Renal cortex interstitium (tissue), 11 donors: Measurements from ENCODE around the gene RETREG1. TPM values are rescaled to one million over a fixed set of nuclear protein-coding genes. Genes with fewer than 3 reads are reported as not detected.
"Not testable (repeated sequence)": the region's sequence is repeated elsewhere in the genome, so short reads cannot be mapped to it uniquely, and the experiment has no call there.

Experiments
- DNase-seq, 11 donors: peaks; one replicate each; pipeline ENCODE4 v3.0.0-alpha.2; 2013; ENCODE audit warnings: low read depth in 9 of 11, low spot score in 4 of 11; ENCODE audit errors: extremely low read depth in 1 of 11
- polyA plus RNA-seq, 3 donors: library from polyadenylated mRNA; unstranded; fragments of 120-200 nt; gene quantifications; one replicate each; pipeline ENCODE4 v1.2.1, GENCODE V29; 2013; ENCODE audit not compliant: insufficient read length in 3 of 3

RETREG1 gene
- polyA plus RNA-seq, 3 donors = 33.4 to 50.5 (median 39.0) TPM

DNA sequence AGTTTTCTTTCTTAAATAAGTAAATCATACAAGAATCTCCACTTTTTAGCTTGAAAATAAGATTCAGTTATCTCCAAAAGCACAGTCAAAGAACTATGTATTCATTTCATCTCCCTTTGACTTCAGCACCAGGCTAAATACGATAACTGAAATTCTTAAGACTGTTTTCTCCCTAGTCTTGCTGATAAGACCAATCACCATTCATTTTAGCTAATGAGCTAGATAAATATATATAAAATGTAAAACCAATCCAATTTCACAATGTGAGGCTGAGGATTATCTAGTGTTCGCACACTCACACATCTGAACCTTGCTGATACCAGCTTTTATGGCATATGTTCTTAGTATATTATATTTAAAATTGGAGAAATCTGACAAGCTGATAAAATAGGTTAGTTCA is 133.9 kb downstream of the RETREG1 start:
- no peak for DNase-seq

DNA sequence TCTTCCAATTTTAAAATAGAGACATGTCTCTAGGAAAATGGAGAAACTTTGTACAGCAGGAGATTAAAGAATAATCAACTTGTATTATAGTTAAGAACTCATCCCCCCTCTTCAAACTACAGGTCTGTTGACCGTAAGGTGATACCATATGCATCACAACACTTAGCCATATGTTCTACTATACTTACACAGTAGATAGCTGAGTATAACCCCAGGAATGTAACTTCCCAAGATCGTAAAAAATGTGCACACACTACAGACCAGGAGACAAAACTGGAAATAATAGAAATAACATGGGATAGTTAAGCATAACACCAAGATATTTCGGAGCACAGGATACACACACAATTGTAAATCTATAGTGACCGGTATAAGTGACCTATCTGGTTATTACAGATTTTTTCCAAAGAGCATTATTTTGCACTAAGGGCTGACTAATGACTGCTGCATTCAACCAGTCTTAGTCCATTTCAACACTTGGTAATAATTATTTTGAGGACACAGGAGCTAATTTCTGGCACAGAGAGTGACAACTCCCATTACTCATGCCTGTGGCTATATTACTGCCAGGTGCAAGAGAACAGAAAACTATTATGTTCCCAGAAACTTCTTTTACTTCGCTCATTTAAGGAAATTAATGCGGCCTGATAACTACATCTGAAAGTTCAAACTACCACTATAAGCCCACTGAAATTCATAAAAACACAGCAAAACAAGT is 135.8 kb downstream of the RETREG1 start:
- no peak for DNase-seq

DNA sequence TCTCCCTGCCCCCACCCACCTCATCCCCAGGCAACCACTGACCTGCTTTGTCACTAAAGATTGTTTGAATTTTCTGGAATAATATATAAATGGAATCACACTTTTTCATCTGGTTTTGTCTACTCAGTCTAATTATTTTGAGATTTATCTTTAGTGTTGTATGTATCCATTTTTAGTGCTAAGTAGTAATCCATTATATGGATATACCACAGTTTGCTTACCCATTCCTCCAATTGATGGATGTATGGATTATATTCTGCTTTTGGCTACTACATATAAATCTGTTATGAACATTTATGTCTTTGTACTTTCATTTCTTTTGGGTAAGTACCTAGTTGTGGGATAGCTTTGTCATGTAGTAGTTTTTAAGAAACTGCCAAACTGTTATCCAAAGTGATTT is 136.7 kb downstream of the RETREG1 start:
- no peak for DNase-seq

DNA sequence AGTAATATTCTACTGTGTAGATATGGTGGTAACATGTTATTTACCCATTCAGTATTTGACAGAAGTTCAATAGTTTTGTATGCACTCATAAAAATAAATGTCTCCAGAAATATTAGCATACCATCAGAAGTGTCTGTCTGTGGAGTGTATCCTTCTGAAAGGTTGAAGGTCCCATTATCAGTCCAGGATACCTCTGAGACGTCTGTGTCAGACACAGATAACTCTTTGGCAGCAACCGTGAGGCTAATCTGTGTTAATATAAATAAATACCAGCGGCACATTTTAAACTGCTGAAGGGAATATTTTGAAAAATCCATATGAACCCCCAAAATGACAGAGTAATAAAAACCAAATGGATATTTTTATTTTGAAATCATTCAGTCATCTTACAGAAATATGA is 139.3 kb downstream of the RETREG1 start:
- no peak for DNase-seq

DNA sequence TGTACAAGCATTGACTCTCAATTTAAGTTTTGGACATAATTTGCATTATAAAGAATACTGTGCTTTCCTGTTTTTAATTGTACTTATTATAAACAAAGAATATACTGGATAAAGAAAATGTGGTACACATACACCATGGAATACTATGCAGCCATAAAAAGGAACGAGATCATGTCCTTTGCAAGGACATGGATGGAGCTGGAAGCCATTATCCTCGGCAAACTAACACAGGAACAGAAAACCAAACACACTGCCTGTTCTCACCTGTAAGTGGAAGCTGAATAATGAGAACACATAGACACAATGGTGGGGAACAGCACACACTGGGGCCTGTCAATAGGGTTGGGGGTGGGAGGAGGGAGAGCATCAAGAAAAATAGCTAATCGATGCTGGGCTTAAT is 140.4 kb downstream of the RETREG1 start:
- not testable (repeated sequence) for DNase-seq

DNA sequence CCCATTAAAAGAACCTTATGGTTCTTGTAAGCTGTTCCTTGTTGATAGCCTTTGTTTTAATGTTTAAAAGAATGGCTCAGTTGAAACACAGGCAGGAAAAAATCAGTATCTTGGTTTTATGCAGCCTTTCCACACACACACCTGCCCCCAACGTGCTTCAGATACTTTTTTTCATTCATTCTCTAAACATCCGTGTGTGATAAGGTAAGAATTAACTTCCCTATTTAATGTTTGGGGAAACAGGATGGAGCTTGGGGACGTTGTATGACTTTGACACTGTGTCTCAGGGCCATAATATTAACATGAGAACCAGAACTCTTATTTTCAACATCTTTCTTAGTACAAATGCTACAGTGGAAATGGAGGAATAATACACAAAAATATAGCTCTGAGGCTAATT is 145.4 kb downstream of the RETREG1 start:
- DNase-seq = no peak

DNA sequence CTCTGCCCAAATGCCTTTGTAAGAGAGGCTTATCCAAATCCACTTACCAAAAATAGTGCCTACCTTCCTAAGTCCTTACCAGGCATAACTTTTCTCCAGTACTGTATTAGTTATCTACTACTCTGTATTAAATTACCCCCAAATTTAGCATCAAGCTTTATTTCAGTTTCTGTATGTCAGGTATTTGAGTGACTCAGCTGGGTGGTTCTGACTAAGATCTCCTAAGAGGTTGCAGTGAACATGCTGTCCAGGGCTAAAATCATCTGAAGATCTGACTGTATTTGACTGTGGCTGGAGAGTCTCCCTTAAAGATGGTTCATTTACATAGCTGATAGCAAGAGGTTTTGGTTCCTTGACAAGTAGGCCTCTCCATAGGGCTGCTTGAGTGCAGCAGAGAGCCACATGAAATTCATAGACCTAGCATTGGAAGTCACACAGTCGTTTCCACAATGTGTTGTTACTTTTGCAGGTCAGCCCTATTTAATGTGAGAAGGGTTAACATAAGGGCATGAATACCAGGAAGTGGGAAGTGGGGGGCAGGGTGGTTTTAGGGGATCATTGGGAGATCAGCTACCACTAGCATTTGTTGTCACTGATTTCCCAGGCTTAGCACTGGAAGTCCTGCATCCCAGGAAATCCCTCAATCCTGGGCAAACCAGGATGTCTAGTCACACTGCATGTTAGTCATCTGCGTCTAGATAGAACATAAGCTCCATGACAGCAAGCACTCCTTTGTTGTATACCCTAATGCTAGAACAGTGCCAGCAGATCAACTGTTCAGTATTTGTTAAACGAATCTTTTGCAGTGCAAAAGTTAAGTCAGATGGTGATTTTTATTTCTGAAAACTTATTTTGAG is 149.2 kb downstream of the RETREG1 start:
- DNase-seq = no peak

DNA sequence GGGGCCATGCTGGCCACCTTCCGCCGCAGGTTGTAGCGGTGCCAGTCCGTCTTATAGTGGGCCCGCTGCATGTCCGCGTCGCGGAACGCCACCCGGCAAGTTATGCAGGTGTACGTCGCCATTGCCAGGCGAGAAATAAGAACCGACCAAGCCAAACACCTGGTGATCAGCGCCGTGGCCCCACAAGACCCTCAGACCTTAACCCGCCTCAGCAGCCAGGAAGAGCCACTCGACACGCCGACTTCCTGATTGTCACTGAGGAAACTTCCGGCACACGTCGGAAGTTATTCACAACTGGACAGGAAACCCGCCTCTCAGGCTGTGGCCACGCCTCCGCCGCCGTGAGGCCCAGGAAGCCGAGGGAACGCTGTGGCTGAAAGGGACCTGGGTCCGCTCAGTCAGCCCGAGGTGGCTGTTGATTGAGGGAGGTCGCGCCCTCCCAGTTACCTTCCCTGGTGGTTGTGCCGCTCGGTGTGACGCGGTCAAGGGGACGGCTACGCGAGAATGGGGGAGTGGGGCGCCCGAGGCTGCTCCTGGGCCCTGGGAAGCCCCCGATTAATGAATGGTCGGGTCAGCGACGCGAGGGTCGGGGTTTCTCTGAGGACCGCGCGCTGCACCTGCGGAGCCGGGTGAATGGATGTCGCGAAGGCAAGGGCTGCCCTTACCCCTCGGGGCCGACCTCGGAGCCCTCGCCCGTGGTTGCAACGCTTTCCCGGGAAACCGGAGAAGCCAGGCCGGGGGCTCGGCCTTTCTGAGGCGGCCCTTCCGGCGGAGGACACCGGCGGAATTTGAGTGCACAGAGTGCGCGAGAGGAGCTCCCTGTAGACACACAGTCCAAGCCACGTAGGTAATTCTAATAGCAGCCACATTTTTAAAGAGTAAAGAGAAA is 151.0 kb downstream of the RETREG1 start, which contains the start of gene ZNF622:
Gene ZNF622 (minus strand): TSS at position 257 of the 889 bp plus-strand sequence. CDS start 135 bp downstream, at position 122.
- peak; percentile 75 to 93 (median 85) for DNase-seq

DNA sequence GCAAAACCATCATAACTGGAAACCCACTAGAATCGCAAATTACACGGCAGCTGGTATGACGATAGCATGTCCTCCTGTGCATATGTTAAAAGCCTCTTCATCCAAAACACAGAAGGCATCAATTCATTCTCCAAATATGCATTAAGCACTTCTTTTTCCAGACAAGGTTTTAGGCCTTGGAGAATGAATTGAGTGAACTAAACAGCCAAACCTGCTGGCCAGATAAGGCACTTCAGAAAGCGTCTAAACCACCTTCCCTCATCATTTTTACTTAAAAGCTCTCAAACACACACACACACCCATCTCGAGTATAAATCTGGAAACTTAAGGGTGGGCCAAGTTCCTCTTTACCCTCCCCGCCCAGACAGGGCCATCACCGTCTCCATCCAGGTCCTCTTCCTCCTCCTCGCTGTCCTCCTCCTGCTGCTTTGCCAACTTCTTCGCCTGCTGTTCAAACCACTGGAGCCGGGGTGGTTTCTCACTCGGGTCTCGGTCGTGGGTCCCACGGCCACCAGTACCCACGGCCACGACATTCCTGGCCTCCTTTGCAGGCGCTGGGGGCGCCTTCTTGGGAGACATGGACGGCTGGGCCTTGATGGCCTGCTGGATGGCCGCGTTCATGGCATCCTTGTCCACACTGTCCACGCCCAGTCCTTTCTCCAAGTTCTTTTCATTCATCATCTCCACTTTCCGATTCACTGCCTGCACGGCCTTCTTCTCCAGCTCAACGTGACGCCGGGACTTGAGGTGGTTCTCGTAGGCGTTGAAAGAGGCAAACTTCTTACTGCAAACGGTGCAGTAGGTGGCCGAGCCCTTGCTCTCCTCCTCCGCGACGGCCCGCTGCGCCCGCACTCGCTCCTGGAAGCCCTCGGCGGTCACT is 151.9 kb downstream of the RETREG1 start:
- DNase-seq = no peak

DNA sequence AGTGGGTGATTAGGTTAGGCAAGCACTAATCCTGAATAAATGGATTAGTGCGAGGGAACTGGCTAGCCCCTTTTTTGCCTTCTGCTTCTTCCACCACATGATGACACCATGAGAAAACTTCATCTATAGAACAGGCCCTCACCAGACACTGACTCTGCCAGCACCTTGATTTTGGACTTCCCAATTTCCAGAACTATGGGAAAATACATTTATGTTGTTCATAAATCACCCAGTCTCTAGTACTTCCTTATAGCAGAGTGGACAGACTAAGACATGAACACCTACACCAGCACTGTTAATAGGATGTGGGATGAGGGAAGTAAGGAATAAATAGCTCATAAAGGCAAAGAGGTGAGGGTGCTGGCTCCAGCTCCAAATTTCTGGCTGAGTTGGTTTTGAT is 152.6 kb downstream of the RETREG1 start:
- no peak for DNase-seq

DNA sequence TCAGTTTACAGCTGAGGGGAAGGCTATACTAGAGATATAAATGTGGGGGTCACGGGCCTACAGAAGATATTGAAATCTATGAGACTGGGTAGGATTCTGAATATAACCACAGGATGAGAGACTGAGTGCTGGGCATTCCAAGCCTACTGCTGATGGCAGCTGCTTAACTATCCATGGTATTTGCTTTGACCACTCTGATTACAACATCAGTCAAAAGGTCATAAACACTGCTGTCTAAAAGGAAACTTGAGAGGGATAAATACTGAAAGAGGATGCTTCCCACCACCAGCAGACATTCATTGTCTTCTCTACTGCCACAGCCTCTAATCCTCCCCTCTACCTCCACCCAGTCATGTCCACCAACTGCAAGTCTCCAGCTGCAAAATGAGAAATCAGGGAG is 155.0 kb downstream of the RETREG1 start:
- DNase-seq = peak in 8 of 11 donors; percentile 9 to 52 (median 31)

DNA sequence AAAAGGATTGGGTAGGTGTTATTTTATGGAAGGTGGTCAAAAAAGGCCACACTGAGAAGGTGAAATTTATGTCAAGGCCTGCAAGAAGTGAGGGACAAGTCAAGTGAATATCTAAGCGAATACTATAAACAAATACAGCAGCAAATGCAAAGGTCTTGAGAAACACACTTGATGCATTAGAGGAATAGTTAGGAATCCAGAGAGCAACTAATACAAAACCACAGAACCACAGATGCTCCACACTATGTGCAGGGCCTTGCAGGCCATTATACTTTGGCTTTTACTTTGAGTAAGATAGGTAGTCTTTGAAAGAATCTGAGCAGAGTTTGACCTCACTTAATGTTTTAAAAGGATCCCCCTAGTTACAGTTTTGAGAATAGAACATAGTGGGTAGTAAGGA is 155.8 kb downstream of the RETREG1 start:
- DNase-seq = no peak

DNA sequence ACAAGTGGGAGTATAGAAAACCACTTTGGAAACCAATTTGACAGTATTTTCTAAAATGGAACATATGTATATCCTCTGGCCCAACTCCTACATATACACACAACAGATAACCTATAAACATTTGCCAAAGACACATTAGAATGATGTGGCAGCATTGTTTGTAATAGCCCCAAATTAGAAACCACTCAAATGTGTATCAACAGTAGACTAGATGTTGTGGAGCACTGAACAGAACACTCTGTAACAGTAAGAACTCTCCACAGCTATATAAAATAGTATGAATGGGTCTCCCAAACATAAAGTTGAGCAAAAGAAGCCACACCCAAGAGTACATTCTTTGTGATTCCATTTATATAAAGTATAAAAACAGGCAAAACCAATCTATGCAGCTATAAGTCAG is 157.3 kb downstream of the RETREG1 start:
- DNase-seq = no peak

DNA sequence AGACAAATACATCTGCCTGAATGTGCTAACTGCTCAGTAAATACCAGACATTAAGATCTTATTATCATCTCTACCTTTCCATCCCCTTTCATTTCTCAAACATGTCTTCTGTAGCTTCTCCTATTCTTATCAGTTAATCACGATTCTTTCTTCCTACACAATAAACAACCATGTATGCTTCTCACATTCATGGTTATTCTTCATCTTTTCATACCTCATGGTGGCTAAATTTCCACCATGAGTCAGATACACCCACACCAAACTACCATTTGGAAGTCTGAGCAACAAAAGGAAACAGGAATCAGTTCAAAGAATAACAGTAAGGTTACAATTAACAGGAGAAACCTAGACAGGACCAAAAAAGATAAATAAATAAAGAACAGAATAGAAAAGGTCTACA is 158.9 kb downstream of the RETREG1 start:
- DNase-seq = no peak

DNA sequence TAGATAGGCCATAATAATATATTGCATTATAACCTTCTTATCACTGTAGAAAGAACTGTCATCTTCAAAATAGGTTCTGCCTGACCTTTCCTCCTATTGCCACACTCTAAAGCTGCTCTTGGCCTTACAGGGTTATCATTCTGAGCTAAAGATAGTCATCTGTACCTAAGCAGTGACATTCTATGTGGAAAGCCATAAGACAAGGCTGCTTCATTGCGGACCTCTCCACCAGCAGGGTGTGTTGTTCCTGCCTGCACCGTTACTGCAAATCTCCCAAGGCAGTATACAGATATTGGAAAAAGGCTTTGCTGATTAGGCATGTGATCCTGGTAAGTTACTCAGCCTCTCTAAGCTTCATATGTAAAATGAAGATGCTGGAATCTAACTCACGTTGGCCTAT is 159.3 kb downstream of the RETREG1 start:
- no peak for DNase-seq

DNA sequence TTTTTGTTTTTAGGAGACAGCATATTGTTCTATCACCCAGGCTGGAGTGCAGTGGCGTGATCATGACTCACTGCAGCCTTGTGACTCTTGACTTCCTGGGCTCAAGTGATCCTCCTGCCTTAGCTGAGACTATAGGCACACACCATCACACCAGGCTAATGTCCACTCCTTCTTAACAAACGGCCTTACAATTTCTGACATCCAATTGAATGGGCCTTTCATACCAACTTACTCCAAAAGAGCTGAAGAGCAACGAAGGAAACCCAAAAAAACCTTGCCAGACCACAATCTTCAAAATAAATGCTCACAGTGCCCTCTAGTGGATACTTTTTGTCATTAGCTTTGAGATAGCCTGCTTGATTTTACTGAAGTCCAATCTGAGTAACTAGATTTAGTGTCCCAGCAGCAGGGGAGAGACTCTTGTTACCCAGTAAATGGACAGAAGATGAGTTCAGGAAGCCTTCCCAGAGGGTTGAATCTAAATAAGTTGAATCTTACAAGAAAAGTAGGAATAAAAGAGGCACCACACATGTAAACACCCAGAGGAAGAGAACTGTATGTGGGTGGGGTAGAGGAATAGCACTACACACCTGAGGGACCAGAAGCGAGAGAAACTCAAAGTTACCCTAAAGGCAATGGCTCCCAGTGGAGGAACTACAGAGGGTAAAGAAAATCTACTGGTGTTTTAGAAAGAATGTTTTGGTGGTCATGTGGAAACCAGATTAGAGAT is 160.5 kb downstream of the RETREG1 start:
- peak in 10 of 11 donors; percentile 33 to 65 (median 49) for DNase-seq

DNA sequence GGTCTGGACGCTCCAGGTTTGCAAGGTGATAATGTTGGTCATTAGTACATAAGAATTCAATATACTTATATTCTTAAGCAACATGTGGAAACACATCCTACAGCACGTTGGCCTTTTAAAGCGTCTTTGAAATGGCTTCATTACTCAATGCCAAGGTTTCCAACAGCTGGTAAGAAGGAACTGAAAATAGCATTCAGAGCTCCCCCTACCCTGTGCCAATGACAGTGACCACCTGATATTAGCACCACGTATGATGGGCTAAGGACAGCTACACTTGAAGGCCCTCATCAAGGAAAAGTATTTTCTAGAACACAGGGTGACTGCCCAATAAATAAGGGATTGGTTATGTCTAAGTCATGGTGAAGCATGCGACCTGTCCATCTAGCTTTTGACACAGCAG is 161.1 kb downstream of the RETREG1 start:
- DNase-seq = no peak

DNA sequence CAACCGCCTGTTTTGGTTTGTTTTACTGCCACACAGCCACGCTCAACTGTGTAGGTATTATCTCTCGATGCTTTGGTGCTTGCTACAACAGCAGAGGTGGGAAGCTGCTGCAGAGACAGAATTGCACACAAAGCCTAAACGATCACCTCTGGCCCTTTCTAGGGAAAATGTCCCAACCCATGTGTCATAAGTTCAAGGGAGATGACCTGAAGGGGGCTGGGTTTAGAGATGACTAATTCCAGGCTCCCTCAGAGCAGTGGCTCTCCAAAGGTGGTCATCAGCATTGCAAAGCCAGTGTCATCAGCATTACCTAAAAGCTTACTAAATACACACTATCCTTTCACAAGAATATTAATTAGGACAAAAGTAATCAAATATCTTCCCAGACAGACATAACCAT is 162.1 kb downstream of the RETREG1 start:
- no peak for DNase-seq
